ENCODE data around the gene FRMD4B.

The FRMD4B gene

DNA sequence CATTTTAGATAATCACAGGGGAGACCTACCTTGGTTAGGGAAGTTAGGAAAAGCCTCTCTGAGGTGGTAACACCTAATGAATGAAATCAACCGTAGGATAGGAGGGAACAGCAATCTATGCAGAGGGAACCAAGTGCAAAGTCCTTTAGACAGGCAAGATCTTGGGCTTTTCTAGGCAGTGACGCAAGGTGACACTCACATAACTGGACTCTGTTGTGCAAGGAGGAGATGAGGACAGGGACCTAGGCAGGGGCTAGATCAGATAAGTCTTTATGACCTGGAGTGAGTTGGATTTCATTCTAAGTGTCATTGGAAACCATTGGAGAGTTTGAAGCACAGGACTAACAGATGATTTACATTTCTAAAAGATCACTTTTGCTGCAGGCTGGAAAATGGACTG is 258.9 kb downstream of the FRMD4B start:
- DNase-seq (ENCODE audit: low read depth): no peak

- DNase-seq (ENCODE audit: low read depth): no peak
Measured at GRCh38 chr3:69126216-69126615, 259.7 kb downstream of the FRMD4B start.

GRCh38 chr3:69122403-69122802 is 263.5 kb downstream of the FRMD4B start, which contains the start of gene LMOD3:
TSS of gene LMOD3 (minus strand) at chr3:69122595. CDS start at chr3:69122386, 209 bp downstream.
- DNase-seq (ENCODE audit: low read depth): no peak

- peak; percentile 17 for DNase-seq (ENCODE audit: low read depth)
Measured at GRCh38 chr3:69121950-69122349, 263.9 kb downstream of the FRMD4B start.

- no peak for DNase-seq (ENCODE audit: low read depth)
Measured at GRCh38 chr3:69121513-69121912, 264.4 kb downstream of the FRMD4B start.

DNA sequence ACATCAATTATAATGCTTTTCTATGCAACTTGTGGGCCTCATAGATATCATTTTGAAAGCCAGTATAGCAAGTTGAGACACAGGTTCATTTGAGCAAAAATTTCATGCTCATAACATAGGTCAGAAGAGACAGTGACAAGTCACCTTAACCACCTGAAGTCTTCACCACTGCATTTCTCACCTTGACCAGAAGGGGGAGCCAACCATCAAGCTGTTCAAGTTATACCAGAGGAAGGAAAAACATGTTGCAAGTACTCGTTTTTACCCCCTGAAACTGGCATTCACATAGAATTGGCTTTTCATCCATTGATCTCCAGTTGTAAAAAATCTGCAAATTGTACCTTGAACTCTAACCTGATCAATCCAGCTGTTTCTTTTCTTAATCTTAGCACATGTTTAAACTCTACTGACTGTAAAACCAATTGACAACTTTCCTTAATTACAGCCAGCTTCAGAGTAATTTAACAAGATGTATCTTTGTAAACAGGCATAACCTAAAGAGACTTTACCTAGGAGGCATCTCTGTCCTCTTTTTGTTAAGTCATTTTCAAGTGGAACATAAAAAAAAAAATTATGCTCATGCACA is 264.9 kb downstream of the FRMD4B start:
- DNase-seq (ENCODE audit: low read depth): peak; percentile 69
